Measurements from ENCODE around the gene LNPK. TPM values are rescaled to one million over a fixed set of nuclear protein-coding genes. Genes with fewer than 3 reads are reported as not detected.

The LNPK gene
- total RNA-seq, 1 donor, result 55.0 TPM

GRCh38 chr2:175931805-175932204 lies 70.3 kb downstream of the LNPK start:
- H3K4me2 ChIP-seq (ENCODE audit: insufficient read depth, low read length), result peak overlapping the region; percentile 18
- peaks cover 14% of the 10 kb centered on the region for H3K4me1 ChIP-seq (ENCODE audit: insufficient read depth, low read length)
- H3K27me3 ChIP-seq (ENCODE audit: insufficient read depth, low read length), result no peaks in the 10 kb centered on the region
- H3K27ac ChIP-seq (ENCODE audit: low read depth, low read length), result peak overlapping the region; percentile 38
- no peak overlapping the region for H2AFZ ChIP-seq (ENCODE audit: low read length)
- no peak for TF ChIP-seq CTCF (IDR thresholded peaks at IDR 0.05; ENCODE audit: extremely low read depth, low read depth, low read length)
- no peaks in the 10 kb centered on the region for H3K9me3 ChIP-seq (ENCODE audit: low read depth, low read length)
- peak; percentile 35 for DNase-seq (ENCODE audit: insufficient read length, low spot score, missing footprints)
- no peaks in the 10 kb centered on the region for H3K79me2 ChIP-seq (ENCODE audit: insufficient read depth, low read length)
- no peak overlapping the region for H3K4me3 ChIP-seq (ENCODE audit: insufficient read depth, low read length)
- no peaks in the 10 kb centered on the region for H4K20me1 ChIP-seq (ENCODE audit: insufficient read depth, low read length)
- peaks cover 2% of the 10 kb centered on the region for H3K36me3 ChIP-seq (ENCODE audit: insufficient read depth, low read length)

- H3K27ac ChIP-seq (ENCODE audit: low read depth, low read length), result peak overlapping the region; percentile 38
- no peak overlapping the region for H2AFZ ChIP-seq (ENCODE audit: low read length)
- H3K36me3 ChIP-seq (ENCODE audit: insufficient read depth, low read length), result peaks cover 2% of the 10 kb centered on the region
- TF ChIP-seq CTCF (IDR thresholded peaks at IDR 0.05; ENCODE audit: extremely low read depth, low read depth, low read length), result no peak
- no peak overlapping the region for H3K4me2 ChIP-seq (ENCODE audit: insufficient read depth, low read length)
- H3K79me2 ChIP-seq (ENCODE audit: insufficient read depth, low read length), result no peaks in the 10 kb centered on the region
- H4K20me1 ChIP-seq (ENCODE audit: insufficient read depth, low read length), result no peaks in the 10 kb centered on the region
- no peak for DNase-seq (ENCODE audit: insufficient read length, low spot score, missing footprints)
- peaks cover 14% of the 10 kb centered on the region for H3K4me1 ChIP-seq (ENCODE audit: insufficient read depth, low read length)
- no peak overlapping the region for H3K4me3 ChIP-seq (ENCODE audit: insufficient read depth, low read length)
- no peaks in the 10 kb centered on the region for H3K9me3 ChIP-seq (ENCODE audit: low read depth, low read length)
- H3K27me3 ChIP-seq (ENCODE audit: insufficient read depth, low read length), result no peaks in the 10 kb centered on the region
Measured at GRCh38 chr2:175930504-175930903, 71.6 kb downstream of the LNPK start.

GRCh38 chr2:175929850-175930249 lies 72.2 kb downstream of the LNPK start:
- no peak overlapping the region for H3K4me3 ChIP-seq (ENCODE audit: insufficient read depth, low read length)
- H2AFZ ChIP-seq (ENCODE audit: low read length), result no peak overlapping the region
- H3K27me3 ChIP-seq (ENCODE audit: insufficient read depth, low read length), result no peaks in the 10 kb centered on the region
- H4K20me1 ChIP-seq (ENCODE audit: insufficient read depth, low read length), result no peaks in the 10 kb centered on the region
- H3K79me2 ChIP-seq (ENCODE audit: insufficient read depth, low read length), result no peaks in the 10 kb centered on the region
- H3K9me3 ChIP-seq (ENCODE audit: low read depth, low read length), result no peaks in the 10 kb centered on the region
- peaks cover 14% of the 10 kb centered on the region for H3K4me1 ChIP-seq (ENCODE audit: insufficient read depth, low read length)
- no peak for TF ChIP-seq CTCF (IDR thresholded peaks at IDR 0.05; ENCODE audit: extremely low read depth, low read depth, low read length)
- H3K27ac ChIP-seq (ENCODE audit: low read depth, low read length), result peak overlapping the region; percentile 18
- peaks cover 2% of the 10 kb centered on the region for H3K36me3 ChIP-seq (ENCODE audit: insufficient read depth, low read length)
- no peak overlapping the region for H3K4me2 ChIP-seq (ENCODE audit: insufficient read depth, low read length)
- no peak for DNase-seq (ENCODE audit: insufficient read length, low spot score, missing footprints)

- no peak for TF ChIP-seq CTCF (IDR thresholded peaks at IDR 0.05; ENCODE audit: extremely low read depth, low read depth, low read length)
- H3K27ac ChIP-seq (ENCODE audit: low read depth, low read length), result no peak overlapping the region
Measured at GRCh38 chr2:175926272-175926671, 75.8 kb downstream of the LNPK start.

More at GRCh38 chr2:175926272-175926671, 75.8 kb downstream of the LNPK start:
- Histone ChIP-seq H3K4me1 (ENCODE audit: insufficient read depth, low read length) (peaks cover 6% of the 10 kb centered on the region), H3K4me3 (ENCODE audit: insufficient read depth, low read length) (no peak overlapping the region), H3K9me3 (ENCODE audit: low read depth, low read length) (no peaks in the 10 kb centered on the region), H3K4me2 (ENCODE audit: insufficient read depth, low read length) (no peak overlapping the region), H3K27me3 (ENCODE audit: insufficient read depth, low read length) (no peaks in the 10 kb centered on the region), H4K20me1 (ENCODE audit: insufficient read depth, low read length) (no peaks in the 10 kb centered on the region), H2AFZ (ENCODE audit: low read length) (no peak overlapping the region), H3K36me3 (ENCODE audit: insufficient read depth, low read length) (peaks cover 2% of the 10 kb centered on the region), H3K79me2 (ENCODE audit: insufficient read depth, low read length) (no peaks in the 10 kb centered on the region)
- no peak for DNase-seq (ENCODE audit: insufficient read length, low spot score, missing footprints)
